ENCODE results near the gene SLC25A24.

The SLC25A24 gene

GRCh38 chr1:108096089-108096488 lies 104.1 kb downstream of the SLC25A24 start:
- DNase-seq (ENCODE audit: low spot score): no peak

GRCh38 chr1:108089477-108089876 lies 110.7 kb downstream of the SLC25A24 start:
- DNase-seq (ENCODE audit: low spot score): no peak

GRCh38 chr1:108085628-108086027 lies 114.5 kb downstream of the SLC25A24 start:
- no peak for DNase-seq (ENCODE audit: low spot score)

GRCh38 chr1:108084866-108085477 lies 115.2 kb downstream of the SLC25A24 start:
- DNase-seq (ENCODE audit: low spot score): no peak

Data from iPS-NIHi11 (cell line).